GM12875 (cell line): Measurements from ENCODE around the gene LHFPL3.

Experiments
- H3K4me3 ChIP-seq: one replicate; pipeline ENCODE4 v1.5.1; 2011; ENCODE audit warnings: low read depth, low read length, control low read depth
- TF ChIP-seq, protein P1 (sequence below): IDR thresholded peaks from 2 replicates; pipeline ENCODE4 v1.5.1; 2011; ENCODE audit warnings: low read depth, mild to moderate bottlenecking, control low read depth, inconsistent platforms, low read length, moderate library complexity, borderline replicate concordance; ENCODE audit not compliant: insufficient read depth

LHFPL3 gene

DNA sequence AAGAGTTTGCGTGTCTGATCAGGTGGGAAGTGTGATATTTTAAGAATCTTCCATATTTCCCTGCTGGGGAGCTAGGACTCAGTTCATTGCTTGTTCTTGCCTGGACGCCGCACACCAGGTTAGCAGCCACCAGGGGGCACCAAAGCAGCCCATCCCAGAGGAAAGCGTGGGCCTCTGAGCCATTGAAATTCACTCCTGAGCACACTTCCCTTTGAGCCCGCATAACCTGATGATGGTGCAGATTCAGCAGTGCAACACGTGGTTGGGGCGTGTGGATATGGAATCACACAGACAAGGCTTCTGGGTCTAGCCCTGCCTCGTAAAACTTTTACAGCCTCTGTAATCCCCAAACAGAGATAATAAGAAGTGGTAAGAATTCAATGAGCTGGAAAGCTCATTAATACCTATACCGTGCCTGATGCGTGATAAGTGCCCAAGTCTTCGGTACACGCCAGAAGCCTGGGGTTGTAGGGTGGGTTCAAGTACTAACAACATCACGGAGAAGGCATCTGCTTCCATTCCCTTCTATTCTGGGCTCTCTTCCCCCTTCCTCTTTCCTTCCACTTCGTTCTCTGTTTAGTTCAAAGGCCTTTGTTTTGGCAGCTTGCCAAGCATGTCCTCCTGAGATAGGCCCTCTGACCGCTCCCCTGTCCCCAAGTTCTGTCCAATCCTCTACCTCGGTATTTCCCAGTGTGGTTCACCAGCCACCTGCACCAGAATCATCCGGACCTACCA lies 555.5 kb downstream of the LHFPL3 start:
- TF ChIP-seq, protein P1, sequence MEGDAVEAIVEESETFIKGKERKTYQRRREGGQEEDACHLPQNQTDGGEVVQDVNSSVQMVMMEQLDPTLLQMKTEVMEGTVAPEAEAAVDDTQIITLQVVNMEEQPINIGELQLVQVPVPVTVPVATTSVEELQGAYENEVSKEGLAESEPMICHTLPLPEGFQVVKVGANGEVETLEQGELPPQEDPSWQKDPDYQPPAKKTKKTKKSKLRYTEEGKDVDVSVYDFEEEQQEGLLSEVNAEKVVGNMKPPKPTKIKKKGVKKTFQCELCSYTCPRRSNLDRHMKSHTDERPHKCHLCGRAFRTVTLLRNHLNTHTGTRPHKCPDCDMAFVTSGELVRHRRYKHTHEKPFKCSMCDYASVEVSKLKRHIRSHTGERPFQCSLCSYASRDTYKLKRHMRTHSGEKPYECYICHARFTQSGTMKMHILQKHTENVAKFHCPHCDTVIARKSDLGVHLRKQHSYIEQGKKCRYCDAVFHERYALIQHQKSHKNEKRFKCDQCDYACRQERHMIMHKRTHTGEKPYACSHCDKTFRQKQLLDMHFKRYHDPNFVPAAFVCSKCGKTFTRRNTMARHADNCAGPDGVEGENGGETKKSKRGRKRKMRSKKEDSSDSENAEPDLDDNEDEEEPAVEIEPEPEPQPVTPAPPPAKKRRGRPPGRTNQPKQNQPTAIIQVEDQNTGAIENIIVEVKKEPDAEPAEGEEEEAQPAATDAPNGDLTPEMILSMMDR, result peak; percentile 95
- H3K4me3 ChIP-seq, result no peak overlapping the region

GRCh38 chr7:104886651-104887050 lies 558.2 kb downstream of the LHFPL3 start:
- TF ChIP-seq, protein P1, result no peak
- H3K4me3 ChIP-seq, result no peak overlapping the region

GRCh38 chr7:104890216-104890615 lies 561.8 kb downstream of the LHFPL3 start:
- TF ChIP-seq, protein P1, result no peak

DNA sequence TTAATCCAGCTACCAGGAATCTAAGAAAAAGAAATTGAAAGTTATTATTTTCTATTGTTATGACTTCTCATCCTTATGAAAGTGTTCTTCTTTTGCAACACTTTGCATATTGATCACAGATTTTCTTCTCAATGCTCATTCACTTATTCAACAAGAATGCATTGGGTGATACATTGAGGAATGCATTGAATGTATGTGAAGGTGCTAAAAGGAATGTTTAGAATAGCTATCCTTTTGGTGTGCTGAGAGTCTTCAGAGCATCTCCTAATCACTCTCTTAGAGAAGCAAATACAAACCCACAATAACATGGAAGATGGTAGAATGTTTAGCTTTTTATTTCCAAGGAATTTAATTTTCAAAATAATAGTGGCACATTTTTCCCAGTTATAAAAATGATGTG lies 563.5 kb downstream of the LHFPL3 start:
- H3K4me3 ChIP-seq, result no peak overlapping the region
- TF ChIP-seq, protein P1, result no peak

More at GRCh38 chr7:104890216-104890615, 561.8 kb downstream of the LHFPL3 start:
- no peak overlapping the region for H3K4me3 ChIP-seq

- H3K4me3 ChIP-seq, result no peak overlapping the region
- TF ChIP-seq, protein P1, result no peak
Observed at GRCh38 chr7:104894314-104894713, 565.9 kb downstream of the LHFPL3 start.

GRCh38 chr7:104894726-104895521 lies 566.5 kb downstream of the LHFPL3 start:
- no peak overlapping the region for H3K4me3 ChIP-seq

More at GRCh38 chr7:104894726-104895521, 566.5 kb downstream of the LHFPL3 start:
- TF ChIP-seq, protein P1, result no peak
